ENCODE measurements around the gene NKIRAS2.

NKIRAS2 gene

GRCh38 chr17:41974658-41975057 lies 45.2 kb upstream of the NKIRAS2 start:
- DNase-seq (ENCODE audit: low spot score) = no peak
- in situ Hi-C loops (cut with MboI; ENCODE audit: low sequenced_read_pairs, unreplicated experiment) = no loop called here
- TF ChIP-seq CTCF (IDR thresholded peaks at IDR 0.05; ENCODE audit: borderline replicate concordance, control extremely low read depth, extremely low read depth, insufficient read depth, missing control alignments) = no peak

GRCh38 chr17:41975099-41976083 lies 44.5 kb upstream of the NKIRAS2 start:
- in situ Hi-C loops (cut with MboI; ENCODE audit: low sequenced_read_pairs, unreplicated experiment) = no loop called here
- no peak for DNase-seq (ENCODE audit: low spot score)
- TF ChIP-seq CTCF (IDR thresholded peaks at IDR 0.05; ENCODE audit: borderline replicate concordance, control extremely low read depth, extremely low read depth, insufficient read depth, missing control alignments) = no peak

GRCh38 chr17:41976142-41976768 lies 43.6 kb upstream of the NKIRAS2 start:
- DNase-seq (ENCODE audit: low spot score) = peak; percentile 62
- no peak for TF ChIP-seq CTCF (IDR thresholded peaks at IDR 0.05; ENCODE audit: borderline replicate concordance, control extremely low read depth, extremely low read depth, insufficient read depth, missing control alignments)
- in situ Hi-C loops (cut with MboI; ENCODE audit: low sequenced_read_pairs, unreplicated experiment) = no loop called here

GRCh38 chr17:41977991-41978390 lies 41.9 kb upstream of the NKIRAS2 start:
- in situ Hi-C loops (cut with MboI; ENCODE audit: low sequenced_read_pairs, unreplicated experiment) = no loop called here

GRCh38 chr17:41982026-41982760 lies 37.7 kb upstream of the NKIRAS2 start:
- no peak for TF ChIP-seq CTCF (IDR thresholded peaks at IDR 0.05; ENCODE audit: borderline replicate concordance, control extremely low read depth, extremely low read depth, insufficient read depth, missing control alignments)
- in situ Hi-C loops (cut with MboI; ENCODE audit: low sequenced_read_pairs, unreplicated experiment) = no loop called here
- DNase-seq (ENCODE audit: low spot score) = no peak

More at GRCh38 chr17:41977991-41978390, 41.9 kb upstream of the NKIRAS2 start:
- DNase-seq (ENCODE audit: low spot score) = no peak
- no peak for TF ChIP-seq CTCF (IDR thresholded peaks at IDR 0.05; ENCODE audit: borderline replicate concordance, control extremely low read depth, extremely low read depth, insufficient read depth, missing control alignments)

- in situ Hi-C loops (cut with MboI; ENCODE audit: low sequenced_read_pairs, unreplicated experiment) = no loop called here
- no peak for TF ChIP-seq CTCF (IDR thresholded peaks at IDR 0.05; ENCODE audit: borderline replicate concordance, control extremely low read depth, extremely low read depth, insufficient read depth, missing control alignments)
- DNase-seq (ENCODE audit: low spot score) = no peak
Measured at GRCh38 chr17:41984454-41984853, 35.4 kb upstream of the NKIRAS2 start.

Measured in GM13976 (cell line).